Natural killer cell treated with Interleukin-12 subunit alpha and Interleukin-12 subunit beta and Interleukin-15 and Interleukin-18, amount 100 ng/mL, for 72 hours (primary cell): Measurements from ENCODE around the gene CYBC1. TPM values are rescaled to one million over a fixed set of nuclear protein-coding genes. Genes with fewer than 3 reads are reported as not detected.
A peak's percentile ranks its signal among the peaks of the same experiment; 100 is the strongest.
"Not testable (repeated sequence)": the region's sequence is repeated elsewhere in the genome, so short reads cannot be mapped to it uniquely, and the experiment has no call there.

Experiments
- ATAC-seq, 2 donors: fragments of 150-1000 bp; cut with Tn5 transposase in 1 of 2; sonication (Bioruptor Pico), chemical (Tn5 transposase) in 1 of 2; 2 replicates each; pipeline ENCODE4 v1.10.0; 2021
- DNase-seq: peaks from one replicate; pipeline ENCODE4 v3.0.0; 2022; ENCODE audit warnings: low spot score
- H3K27ac Mint-ChIP-seq, 2 donors: 1 replicate in 1 of 2; 2 replicates in 1 of 2; pipeline ENCODE4 v1.8.0; 2022; ENCODE audit warnings: mixed read lengths in 2 of 2, mild to moderate bottlenecking in 1 of 2, moderate library complexity in 1 of 2
- H3K27me3 Mint-ChIP-seq, 2 donors: 1 replicate in 1 of 2; 2 replicates in 1 of 2; pipeline ENCODE4 v1.8.0; 2022; ENCODE audit warnings: mixed read lengths in 2 of 2
- H3K36me3 Mint-ChIP-seq: one replicate; pipeline ENCODE4 v1.8.0; 2022; ENCODE audit warnings: mixed read lengths
- H3K4me1 Mint-ChIP-seq, 2 donors: 1 replicate in 1 of 2; 2 replicates in 1 of 2; pipeline ENCODE4 v1.8.0; 2022; ENCODE audit warnings: low read depth in 2 of 2, mixed read lengths in 2 of 2, mild to moderate bottlenecking in 1 of 2
- H3K4me3 Mint-ChIP-seq: one replicate; pipeline ENCODE4 v1.8.0; 2022; ENCODE audit warnings: mixed read lengths
- H3K9me3 Mint-ChIP-seq: 2 replicates; pipeline ENCODE4 v1.8.0; 2022; ENCODE audit warnings: mixed read lengths
- total RNA-seq, 2 donors: library from RNA; stranded (reverse); gene quantifications; one replicate each; pipeline ENCODE4 v1.2.3, GENCODE V29; 2022

The CYBC1 gene
- total RNA-seq, 2 donors from 2014 or later: 300 to 380 TPM

DNA sequence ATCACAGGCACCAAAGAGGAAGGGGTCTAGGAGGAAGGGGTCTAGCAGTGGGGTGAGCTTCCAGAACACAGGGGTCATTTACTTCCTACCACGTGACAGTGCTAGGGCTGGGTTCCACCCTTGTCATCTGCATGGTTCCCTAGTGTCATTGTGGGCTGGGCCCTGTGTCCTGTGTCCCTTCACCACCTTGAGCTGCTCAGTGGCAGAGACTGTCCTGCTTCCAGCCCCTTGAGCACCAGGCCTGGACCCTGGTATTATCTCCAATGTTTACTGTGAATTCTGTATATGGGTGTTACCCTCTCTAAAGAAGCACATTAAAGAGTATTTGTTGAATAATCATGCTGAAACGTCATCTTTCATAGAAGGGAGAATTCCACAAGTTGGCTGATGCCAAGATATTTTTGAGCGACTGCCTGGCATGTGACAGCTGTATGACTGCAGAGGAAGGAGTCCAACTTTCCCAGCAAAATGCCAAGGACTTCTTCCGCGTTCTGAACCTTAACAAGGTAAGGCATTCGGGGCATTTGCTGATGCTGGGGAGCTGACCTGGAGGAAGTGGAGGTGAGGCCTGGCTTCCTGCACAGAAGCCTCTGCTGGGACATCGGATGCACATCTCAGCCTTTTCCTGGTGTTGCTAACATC is 13.5 kb upstream of the CYBC1 start:
- H3K36me3 Mint-ChIP-seq: peaks cover 24% of the 10 kb centered on the region
- no peak for DNase-seq
- H3K27me3 Mint-ChIP-seq: no peaks in the 10 kb centered on the region
- H3K4me3 Mint-ChIP-seq: no peak overlapping the region
- H3K4me1 Mint-ChIP-seq: peaks cover 23 to 52% of the 10 kb centered on the region in 2 donors
- H3K9me3 Mint-ChIP-seq: no peaks in the 10 kb centered on the region
- ATAC-seq: no peak
- H3K27ac Mint-ChIP-seq: peak overlapping the region in 1 of 2 donors; percentile 80

DNA sequence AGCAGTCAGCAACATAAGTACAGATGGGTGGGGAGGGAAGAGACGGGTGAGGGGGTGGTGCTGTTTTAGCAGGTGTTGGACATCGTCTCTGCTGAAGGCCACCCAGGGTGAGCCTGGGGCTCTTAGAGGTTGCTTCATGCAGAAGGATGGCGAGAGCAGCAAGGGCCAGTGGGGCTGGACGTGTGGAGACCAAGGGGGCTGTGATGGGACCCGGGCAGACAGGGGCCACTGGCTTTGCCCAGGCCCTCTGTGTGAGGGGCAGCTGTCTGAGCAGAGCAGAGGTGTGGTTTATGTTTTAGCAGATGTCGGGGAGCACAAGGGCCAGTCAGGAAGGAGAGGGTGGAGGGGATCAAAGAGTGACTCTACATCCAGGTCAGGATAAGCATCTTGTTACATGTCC is 12.8 kb upstream of the CYBC1 start:
- Mint-ChIP-seq H3K27ac (peak overlapping the region in 1 of 2 donors; percentile 80), H3K4me3 (no peak overlapping the region), H3K9me3 (no peaks in the 10 kb centered on the region), H3K27me3 (no peaks in the 10 kb centered on the region), H3K36me3 (peaks cover 18% of the 10 kb centered on the region), H3K4me1 (peaks cover 21 to 50% of the 10 kb centered on the region in 2 donors)
- DNase-seq: no peak
- no peak for ATAC-seq

DNA sequence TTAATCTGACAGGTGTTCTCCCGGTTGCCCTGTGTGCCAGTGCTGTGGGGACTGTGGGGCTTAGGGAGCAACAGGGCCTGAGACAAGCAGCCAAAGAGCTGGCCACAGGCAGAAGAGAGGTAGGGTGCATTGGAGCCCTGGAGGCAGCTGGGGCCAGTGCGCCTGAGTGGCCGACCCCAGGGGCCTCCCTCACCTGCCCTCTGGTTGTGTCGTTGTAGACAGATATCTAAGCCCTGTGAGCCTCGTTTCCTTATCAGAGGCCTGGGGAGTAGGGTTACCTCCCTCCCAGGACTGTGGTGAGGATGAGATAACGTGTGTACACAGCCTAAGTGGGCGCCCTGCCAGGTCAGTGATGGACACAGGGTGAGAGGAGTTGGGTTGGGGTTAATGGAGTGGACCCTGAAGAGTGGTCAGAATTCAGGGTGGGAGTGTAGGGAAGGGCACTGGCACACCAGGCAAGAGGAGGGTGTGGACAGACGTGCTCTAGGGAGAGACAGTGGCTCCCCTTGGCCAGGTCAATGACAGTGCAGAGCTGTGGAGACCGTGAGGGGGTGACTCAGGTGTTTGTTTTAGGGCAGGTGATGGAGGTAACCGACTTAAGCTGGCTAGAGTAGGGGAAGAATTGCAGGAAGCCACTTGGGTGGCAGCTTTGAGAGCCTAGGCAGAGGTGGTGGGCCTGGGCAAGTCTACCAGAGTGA is 11.4 kb upstream of the CYBC1 start:
- peaks cover 16% of the 10 kb centered on the region for H3K36me3 Mint-ChIP-seq
- peaks cover 31 to 60% of the 10 kb centered on the region in 2 donors for H3K4me1 Mint-ChIP-seq
- no peaks in the 10 kb centered on the region for H3K27me3 Mint-ChIP-seq

DNA sequence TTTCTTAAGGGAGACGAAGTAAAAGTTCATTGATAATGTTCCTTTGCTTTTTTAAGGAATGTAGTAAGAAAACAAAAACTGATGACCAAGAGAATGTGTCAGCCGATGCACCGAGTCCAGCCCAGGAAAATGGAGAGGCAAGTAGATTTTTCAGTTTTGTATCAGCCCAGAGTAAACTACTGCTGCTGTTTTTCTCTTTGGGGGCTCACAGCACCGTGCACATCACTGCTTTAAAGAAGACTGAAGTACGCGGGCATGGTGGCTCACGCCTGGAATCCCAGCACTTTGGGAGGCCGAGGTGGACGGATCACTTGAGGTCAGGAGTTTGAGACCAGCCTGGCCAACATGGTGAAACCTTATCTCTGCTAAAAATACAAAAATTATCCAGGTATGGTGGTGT is 9.4 kb upstream of the CYBC1 start:
- H3K27ac Mint-ChIP-seq: peak overlapping the region; percentile 95
- not testable (repeated sequence) for H3K9me3 Mint-ChIP-seq, DNase-seq, H3K27me3 Mint-ChIP-seq, H3K36me3 Mint-ChIP-seq, ATAC-seq
- H3K4me1 Mint-ChIP-seq: peaks cover 32 to 54% of the 10 kb centered on the region in 2 donors
- peak overlapping the region; percentile 82 for H3K4me3 Mint-ChIP-seq

More for the DNA sequence above, 11.4 kb upstream of the CYBC1 start:
- Mint-ChIP-seq H3K4me3 (no peak overlapping the region), H3K27ac (peak overlapping the region; percentile 5 to 80), H3K9me3 (no peaks in the 10 kb centered on the region)
- ATAC-seq: no peak
- no peak for DNase-seq

DNA sequence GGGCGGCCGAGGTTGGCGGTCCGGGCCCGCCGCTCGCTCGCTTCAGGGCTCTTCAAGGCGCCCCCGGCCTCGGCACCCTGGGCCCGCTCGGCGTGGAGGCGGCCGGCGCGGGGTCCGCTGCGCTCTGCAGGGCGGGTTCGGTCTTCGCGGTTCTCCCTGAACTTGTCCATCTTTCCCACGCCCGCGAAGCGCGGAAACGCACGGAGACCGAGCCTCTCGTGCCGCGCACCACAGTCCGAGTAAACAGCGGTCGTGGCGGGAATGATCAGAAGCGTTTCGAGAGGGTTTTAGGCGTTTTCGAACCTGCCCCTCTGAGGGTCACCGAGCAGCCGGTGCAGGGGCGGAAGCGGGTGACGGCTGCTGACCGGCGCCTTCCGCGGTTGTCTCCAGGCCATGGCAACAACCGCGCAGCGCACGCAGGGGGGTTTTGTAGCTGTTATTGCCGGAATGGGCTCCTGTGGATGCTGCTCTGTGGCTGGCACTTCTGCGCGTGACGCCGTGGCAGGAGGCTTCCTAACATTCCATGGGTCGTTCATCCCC is 8.4 kb upstream of the CYBC1 start:
- ATAC-seq: peak; percentile 3 to 16
- peak overlapping the region; percentile 82 for H3K4me3 Mint-ChIP-seq

DNA sequence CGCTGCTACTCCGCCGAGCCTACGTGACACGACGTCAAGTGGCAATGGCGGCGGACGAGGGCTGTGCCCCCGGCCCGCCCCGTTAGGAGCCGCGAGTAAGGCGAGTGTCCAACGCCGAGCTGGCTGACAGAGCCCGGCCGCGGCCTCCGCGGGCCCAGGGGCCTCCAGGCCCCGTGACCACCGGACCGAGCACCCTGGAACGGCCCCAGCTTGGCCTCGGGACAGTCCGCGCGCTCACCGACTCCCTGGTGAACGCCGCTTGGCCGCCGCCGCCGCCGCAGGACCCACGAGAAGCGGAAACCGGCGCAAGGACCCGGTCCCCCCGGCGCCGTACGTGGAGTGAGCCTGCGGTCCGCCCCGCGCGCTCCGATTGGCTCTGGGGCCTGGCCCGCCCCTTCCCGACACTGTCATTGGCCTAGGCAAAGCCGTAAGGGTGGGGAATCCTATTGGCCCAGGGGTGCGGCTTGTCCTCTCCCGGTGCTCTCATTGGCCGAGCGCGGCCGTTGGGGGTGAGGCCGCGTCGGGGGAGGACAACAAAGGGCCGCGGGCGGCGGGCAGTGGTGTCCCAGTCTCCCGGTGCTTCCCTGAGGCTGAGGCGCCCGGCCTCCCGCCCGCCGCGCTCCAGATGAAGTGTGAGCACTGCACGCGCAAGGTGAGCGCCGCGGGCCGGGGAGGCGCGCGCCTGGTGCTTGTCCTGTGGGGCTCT is 7.8 kb upstream of the CYBC1 start, which contains the start of gene NARF:
NARF (plus strand) TSS at position 563 of the 706 bp plus-strand sequence; CDS start at position 626, 63 bp downstream.
- DNase-seq (peak; percentile 99), ATAC-seq (peak; percentile 97 to 98)
- H3K27ac Mint-ChIP-seq: peak within 1 kb of the TSS; percentile 95 to 99
- peaks cover 32 to 45% of the 10 kb centered on the region in 2 donors for H3K4me1 Mint-ChIP-seq
- H3K4me3 Mint-ChIP-seq: peak within 1 kb of the TSS; percentile 82
- no peaks in the 10 kb centered on the region for H3K27me3 Mint-ChIP-seq
- H3K9me3 Mint-ChIP-seq: no peaks in the 10 kb centered on the region
- H3K36me3 Mint-ChIP-seq: no peaks in the 10 kb centered on the region

More for the DNA sequence above, 8.4 kb upstream of the CYBC1 start:
- H3K4me1 Mint-ChIP-seq: peaks cover 32 to 50% of the 10 kb centered on the region in 2 donors
- peak; percentile 79 for DNase-seq
- no peaks in the 10 kb centered on the region for H3K27me3 Mint-ChIP-seq
- peaks cover under 1% of the 10 kb centered on the region for H3K36me3 Mint-ChIP-seq
- H3K27ac Mint-ChIP-seq: peak overlapping the region; percentile 95
- no peaks in the 10 kb centered on the region for H3K9me3 Mint-ChIP-seq

DNA sequence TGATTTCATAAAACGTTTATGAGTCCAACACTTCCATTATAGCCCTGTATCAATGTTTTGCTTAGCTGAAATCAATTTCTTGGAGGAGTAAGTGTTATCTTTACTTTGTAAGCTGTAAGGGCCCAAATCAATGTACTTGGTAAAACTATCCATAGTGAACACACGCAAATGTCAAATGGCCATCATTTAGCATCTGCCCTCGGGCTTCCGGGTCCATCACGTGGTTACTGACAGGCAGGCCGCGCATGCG is 7.3 kb upstream of the CYBC1 start:
- Mint-ChIP-seq H3K36me3 (no peaks in the 10 kb centered on the region), H3K27me3 (no peaks in the 10 kb centered on the region), H3K27ac (peak overlapping the region; percentile 95 to 99), H3K9me3 (no peaks in the 10 kb centered on the region), H3K4me3 (peak overlapping the region; percentile 82), H3K4me1 (peaks cover 32 to 44% of the 10 kb centered on the region in 2 donors)
- ATAC-seq: no peak
- DNase-seq: no peak

DNA sequence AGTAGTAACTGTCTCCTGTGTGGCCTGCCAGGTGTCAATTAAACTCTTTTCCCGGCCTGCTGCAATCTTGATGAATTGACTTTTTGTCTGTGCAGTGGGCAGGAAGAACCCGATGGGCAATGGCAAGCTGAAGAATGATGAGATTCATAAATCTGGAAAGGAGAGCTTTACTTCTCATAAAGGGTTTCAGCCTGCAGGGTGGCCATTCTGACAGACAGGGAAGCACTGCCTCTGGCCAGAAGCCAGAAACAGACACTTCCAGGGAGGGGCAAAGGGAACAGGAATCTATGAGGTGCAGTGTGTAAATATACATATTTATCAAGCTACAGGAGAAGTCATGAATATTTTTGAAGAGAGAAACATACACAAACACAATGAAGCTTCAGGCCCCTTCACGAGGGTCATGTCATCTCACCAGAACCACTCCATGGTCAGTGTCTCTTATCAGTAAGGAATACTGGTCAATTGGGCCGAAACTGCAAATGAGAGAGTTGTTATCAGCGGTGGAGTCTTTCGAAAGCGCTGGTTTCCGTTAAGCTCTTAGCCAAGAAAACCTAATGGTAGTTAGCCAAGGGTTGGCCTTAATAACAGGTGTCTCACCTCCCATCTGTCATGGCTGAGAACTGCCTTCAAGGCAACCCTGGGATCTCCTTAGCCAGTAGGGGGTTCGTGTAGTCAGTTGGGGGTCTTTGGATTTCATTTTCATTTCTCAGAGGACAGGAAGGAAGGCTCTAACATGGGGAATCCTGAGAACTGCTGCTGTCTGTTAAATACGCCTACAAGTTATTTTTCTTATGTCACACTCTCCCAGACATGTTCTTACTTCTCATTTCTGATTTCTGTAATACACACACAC is 6.7 kb upstream of the CYBC1 start:
- no peaks in the 10 kb centered on the region for H3K9me3 Mint-ChIP-seq
- DNase-seq (no peak), ATAC-seq (no peak)
- peak overlapping the region; percentile 95 to 99 for H3K27ac Mint-ChIP-seq
- H3K36me3 Mint-ChIP-seq: no peaks in the 10 kb centered on the region
- H3K4me3 Mint-ChIP-seq: peak overlapping the region; percentile 82
- H3K4me1 Mint-ChIP-seq: peaks cover 31 to 41% of the 10 kb centered on the region in 2 donors
- no peaks in the 10 kb centered on the region for H3K27me3 Mint-ChIP-seq

DNA sequence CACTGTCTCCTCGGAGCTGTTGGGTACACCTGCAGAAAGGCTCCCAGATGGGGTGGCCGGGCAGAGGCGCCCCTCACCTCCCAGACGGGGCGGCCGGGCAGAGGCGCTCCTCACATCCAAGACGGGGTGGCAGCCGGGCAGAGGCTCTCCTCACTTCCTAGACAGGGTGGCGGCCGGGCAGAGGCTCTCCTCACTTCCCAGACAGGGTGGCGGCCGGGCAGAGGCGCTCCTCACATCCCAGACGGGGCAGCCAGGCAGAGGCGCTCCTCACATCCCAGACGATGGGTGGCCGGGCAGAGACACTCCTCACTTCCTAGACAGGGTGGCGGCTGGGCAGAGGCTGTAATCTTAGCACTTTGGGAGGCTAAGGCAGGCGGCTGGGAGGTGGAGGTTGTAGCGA is 3.2 kb upstream of the CYBC1 start:
- not testable (repeated sequence) for H3K9me3 Mint-ChIP-seq, ATAC-seq, DNase-seq, H3K4me3 Mint-ChIP-seq, H3K27me3 Mint-ChIP-seq, H3K36me3 Mint-ChIP-seq
- Mint-ChIP-seq H3K27ac (peak overlapping the region in 1 of 2 donors; percentile 100), H3K4me1 (peaks cover 38 to 47% of the 10 kb centered on the region in 2 donors)

DNA sequence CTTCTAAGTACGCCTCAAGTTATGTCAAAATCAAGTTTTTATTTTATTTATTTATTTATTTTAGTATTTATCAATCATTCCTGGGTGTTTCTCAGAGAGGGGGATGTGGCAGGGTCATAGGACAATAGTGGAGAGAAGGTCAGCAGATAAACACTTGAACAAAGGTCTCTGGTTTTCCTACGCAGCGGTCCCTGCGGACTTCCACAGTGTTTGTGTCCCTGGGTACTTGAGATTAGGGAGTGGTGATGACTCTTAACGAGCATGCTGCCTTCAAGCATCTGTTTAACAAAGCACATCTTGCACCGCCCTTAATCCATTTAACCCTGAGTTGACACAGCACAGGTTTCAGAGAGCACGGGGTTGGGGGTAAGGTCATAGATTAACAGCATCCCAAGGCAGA is 2.6 kb upstream of the CYBC1 start:
- not testable (repeated sequence) for H3K36me3 Mint-ChIP-seq, ATAC-seq, DNase-seq, H3K27me3 Mint-ChIP-seq, H3K9me3 Mint-ChIP-seq, H3K4me3 Mint-ChIP-seq
- Mint-ChIP-seq H3K27ac (peak overlapping the region; percentile 100), H3K4me1 (peaks cover 38 to 47% of the 10 kb centered on the region in 2 donors)

DNA sequence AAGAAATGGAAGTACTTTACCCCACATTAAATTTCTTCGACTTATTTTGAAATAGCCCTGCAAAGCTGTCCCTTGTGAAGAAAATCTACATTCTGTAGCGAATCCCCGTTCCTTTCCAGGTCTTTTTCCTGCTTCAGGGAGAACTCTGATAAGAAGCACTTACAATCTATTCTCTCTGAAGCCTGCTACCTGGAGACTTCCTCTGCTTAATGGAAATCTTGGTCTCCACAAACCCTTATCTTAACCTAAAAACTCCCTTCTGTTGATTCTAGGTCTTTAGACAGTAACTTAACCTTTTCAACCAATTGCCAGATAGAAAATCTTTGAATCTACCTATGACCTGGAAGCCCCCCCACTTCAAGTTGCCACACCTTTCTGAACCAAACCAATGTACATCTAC is 1.6 kb upstream of the CYBC1 start:
- peak overlapping the region; percentile 100 for H3K27ac Mint-ChIP-seq
- ATAC-seq (no peak), DNase-seq (no peak)
- no peaks in the 10 kb centered on the region for H3K9me3 Mint-ChIP-seq
- peak overlapping the region; percentile 99 for H3K4me3 Mint-ChIP-seq
- peaks cover 35 to 45% of the 10 kb centered on the region in 2 donors for H3K4me1 Mint-ChIP-seq
- no peaks in the 10 kb centered on the region for H3K36me3 Mint-ChIP-seq
- no peaks in the 10 kb centered on the region for H3K27me3 Mint-ChIP-seq

DNA sequence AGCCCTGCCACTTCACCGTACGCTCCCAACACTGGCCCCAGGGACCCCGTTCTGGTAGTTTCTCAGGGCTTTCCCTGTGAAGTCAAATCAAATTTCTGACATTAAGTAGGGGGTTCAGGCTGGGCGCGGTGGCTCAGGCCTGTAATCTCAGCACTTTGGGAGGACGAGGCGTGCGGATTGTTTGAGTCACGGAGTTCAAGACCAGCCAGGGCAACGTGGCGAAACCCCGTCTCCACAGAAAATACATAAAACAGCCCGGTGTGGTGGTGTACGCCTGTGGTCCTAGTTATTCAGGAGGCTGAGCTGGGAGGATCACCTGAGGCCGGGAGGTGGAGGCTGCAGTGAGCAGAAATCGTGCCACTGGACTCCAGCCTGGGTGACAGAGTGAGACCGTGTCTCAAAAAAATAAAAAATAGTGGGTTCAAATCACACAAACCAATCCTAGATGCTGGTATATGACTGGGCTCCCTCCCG is 632 bp downstream of the CYBC1 start:
- peak overlapping the region; percentile 100 for H3K27ac Mint-ChIP-seq
- no peaks in the 10 kb centered on the region for H3K27me3 Mint-ChIP-seq
- DNase-seq (no peak), ATAC-seq (peak; percentile 0 to 18)
- no peaks in the 10 kb centered on the region for H3K9me3 Mint-ChIP-seq
- no peaks in the 10 kb centered on the region for H3K36me3 Mint-ChIP-seq
- peaks cover 31 to 46% of the 10 kb centered on the region in 2 donors for H3K4me1 Mint-ChIP-seq
- H3K4me3 Mint-ChIP-seq: peak overlapping the region; percentile 99
